Measurements from ENCODE around the gene VCPKMT. TPM values are rescaled to one million over a fixed set of nuclear protein-coding genes. Genes with fewer than 3 reads are reported as not detected.
A peak's percentile ranks its signal among the peaks of the same experiment; 100 is the strongest.
"Not testable (repeated sequence)": the region's sequence is repeated elsewhere in the genome, so short reads cannot be mapped to it uniquely, and the experiment has no call there.

Gene VCPKMT
- total and polyA plus RNA-seq, 8 donors = 2.8 to 13.3 (median 3.0) TPM

GRCh38 chr14:50082308-50082742, 34.0 kb downstream of the VCPKMT start:
- H3K4me3 ChIP-seq = no peak overlapping the region
- H3K27me3 ChIP-seq = no peaks in the 10 kb centered on the region
- H3K4me1 ChIP-seq = no peaks in the 10 kb centered on the region
- WGBS, 2 donors = 71 to 75% methylated on average over 8 of the region's 8 CpGs
- H3K36me3 ChIP-seq = no peaks in the 10 kb centered on the region
- intact Hi-C loops (cut with DNase I) = no loop called here
- ATAC-seq (peak in 1 of 4 donors; percentile 18), DNase-seq (no peak), FAIRE-seq (no peak)
- H3K27ac ChIP-seq = no peak overlapping the region
- H3K9me3 ChIP-seq = no peaks in the 10 kb centered on the region
- no peak for TF ChIP-seq CTCF (IDR thresholded peaks at IDR 0.05)

GRCh38 chr14:50079103-50079502, 37.3 kb downstream of the VCPKMT start:
- H3K4me3 ChIP-seq; H3K27ac ChIP-seq; FAIRE-seq; H3K4me1 ChIP-seq; ATAC-seq; H3K36me3 ChIP-seq; H3K9me3 ChIP-seq; DNase-seq; H3K27me3 ChIP-seq; intact Hi-C loops (cut with DNase I): not testable (repeated sequence)
- 88 to 93% methylated on average over 1 of the region's 1 CpG for WGBS, 2 donors

GRCh38 chr14:50073663-50074062, 42.7 kb downstream of the VCPKMT start:
- H3K4me3 ChIP-seq; H3K9me3 ChIP-seq; FAIRE-seq; ATAC-seq; H3K4me1 ChIP-seq; H3K27me3 ChIP-seq; H3K36me3 ChIP-seq; DNase-seq; intact Hi-C loops (cut with DNase I); H3K27ac ChIP-seq: not testable (repeated sequence)
- 97% methylated on average over 6 to 32 of the region's 32 CpGs for WGBS, 2 donors

- Histone ChIP-seq H3K27me3 (no peaks in the 10 kb centered on the region), H3K4me1 (no peaks in the 10 kb centered on the region), H3K27ac (no peak overlapping the region), H3K4me3 (no peak overlapping the region), H3K36me3 (no peaks in the 10 kb centered on the region), H3K9me3 (no peaks in the 10 kb centered on the region)
- no peak for TF ChIP-seq CTCF (IDR thresholded peaks at IDR 0.05)
- FAIRE-seq = no peak
- intact Hi-C loops (cut with DNase I) = no loop called here
- no peak for ATAC-seq
- DNase-seq = no peak
- WGBS, 2 donors = 31 to 64% methylated on average over 1 of the region's 1 CpG
Measured at GRCh38 chr14:50072395-50072794, 44.0 kb downstream of the VCPKMT start.

- Histone ChIP-seq H3K9me3 (no peaks in the 10 kb centered on the region), H3K36me3 (no peaks in the 10 kb centered on the region), H3K4me1 (no peaks in the 10 kb centered on the region), H3K27ac (no peak overlapping the region), H3K4me3 (no peak overlapping the region), H3K27me3 (no peaks in the 10 kb centered on the region)
- intact Hi-C loops (cut with DNase I) = no loop called here
- FAIRE-seq (no peak), ATAC-seq (no peak), DNase-seq (no peak)
- no peak for TF ChIP-seq CTCF (IDR thresholded peaks at IDR 0.05)
- 80 to 87% methylated on average over 13 of the region's 13 CpGs for WGBS, 2 donors
Measured at GRCh38 chr14:50070840-50071548, 45.4 kb downstream of the VCPKMT start.

- H3K27me3 ChIP-seq = no peaks in the 10 kb centered on the region
- H3K27ac ChIP-seq = no peak overlapping the region
- FAIRE-seq = no peak
- 68 to 86% methylated on average over 3 of the region's 3 CpGs for WGBS, 2 donors
- ATAC-seq = no peak
- intact Hi-C loops (cut with DNase I) = no loop called here
- no peaks in the 10 kb centered on the region for H3K36me3 ChIP-seq
- H3K4me1 ChIP-seq = no peaks in the 10 kb centered on the region
- DNase-seq = no peak
- H3K4me3 ChIP-seq = no peak overlapping the region
- H3K9me3 ChIP-seq = no peaks in the 10 kb centered on the region
- no peak for TF ChIP-seq CTCF (IDR thresholded peaks at IDR 0.05)
Measured at GRCh38 chr14:50070230-50070629, 46.1 kb downstream of the VCPKMT start.
